ENCODE data around the gene CPED1.

DNA sequence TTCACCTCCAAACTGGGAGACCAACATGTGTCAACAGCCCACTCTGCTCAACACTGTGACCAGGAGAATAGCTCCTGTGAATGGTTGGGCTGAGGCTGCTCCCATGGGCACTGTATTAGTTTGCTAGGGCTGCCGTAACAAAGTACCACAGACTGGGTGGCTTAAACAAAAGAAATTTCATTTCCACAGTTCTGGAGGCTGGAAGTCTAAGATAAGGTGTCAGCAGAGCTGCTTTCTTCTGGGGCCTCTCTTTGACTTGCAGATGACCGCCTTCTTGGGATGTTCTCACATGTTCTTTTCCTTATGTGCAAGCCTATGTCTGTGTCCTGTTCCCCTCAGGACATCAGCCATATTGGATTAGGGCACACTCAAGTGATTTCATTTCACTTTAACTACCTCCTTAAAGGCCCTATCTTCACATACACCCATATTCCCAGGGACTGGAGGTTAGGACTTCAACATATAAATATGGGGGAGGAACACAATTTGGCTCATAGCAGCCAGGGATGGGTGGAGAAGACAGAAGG is 90.3 kb downstream of the CPED1 start:
- TF ChIP-seq, protein P1, sequence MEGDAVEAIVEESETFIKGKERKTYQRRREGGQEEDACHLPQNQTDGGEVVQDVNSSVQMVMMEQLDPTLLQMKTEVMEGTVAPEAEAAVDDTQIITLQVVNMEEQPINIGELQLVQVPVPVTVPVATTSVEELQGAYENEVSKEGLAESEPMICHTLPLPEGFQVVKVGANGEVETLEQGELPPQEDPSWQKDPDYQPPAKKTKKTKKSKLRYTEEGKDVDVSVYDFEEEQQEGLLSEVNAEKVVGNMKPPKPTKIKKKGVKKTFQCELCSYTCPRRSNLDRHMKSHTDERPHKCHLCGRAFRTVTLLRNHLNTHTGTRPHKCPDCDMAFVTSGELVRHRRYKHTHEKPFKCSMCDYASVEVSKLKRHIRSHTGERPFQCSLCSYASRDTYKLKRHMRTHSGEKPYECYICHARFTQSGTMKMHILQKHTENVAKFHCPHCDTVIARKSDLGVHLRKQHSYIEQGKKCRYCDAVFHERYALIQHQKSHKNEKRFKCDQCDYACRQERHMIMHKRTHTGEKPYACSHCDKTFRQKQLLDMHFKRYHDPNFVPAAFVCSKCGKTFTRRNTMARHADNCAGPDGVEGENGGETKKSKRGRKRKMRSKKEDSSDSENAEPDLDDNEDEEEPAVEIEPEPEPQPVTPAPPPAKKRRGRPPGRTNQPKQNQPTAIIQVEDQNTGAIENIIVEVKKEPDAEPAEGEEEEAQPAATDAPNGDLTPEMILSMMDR (IDR thresholded peaks at IDR 0.05) = no peak
- TF ChIP-seq POLR2A (IDR thresholded peaks at IDR 0.05) = no peak
- no peak for TF ChIP-seq POLR2AphosphoS5 (IDR thresholded peaks at IDR 0.05)
- TF ChIP-seq EP300 (IDR thresholded peaks at IDR 0.05) = no peak
